B cell (primary cell): ENCODE results near the gene EMILIN3. TPM values are rescaled to one million over a fixed set of nuclear protein-coding genes. Genes with fewer than 3 reads are reported as not detected.

Experiments
- ATAC-seq: fragments of 200-7000 bp; cut with Tn5 transposase; one replicate; pipeline ENCODE4 v1.10.0; 2021; ENCODE audit warnings: low read depth, mild to moderate bottlenecking, moderate number of reproducible peaks, moderate library complexity
- CTCF ChIA-PET: fragments of 350-600 bp; sonication (Branson Sonifier 250); formaldehyde crosslinking; loops from one replicate; lab custom pipeline; 2021; ENCODE audit warnings: antibody characterized with exemption, inconsistent platforms; lab: Charles Lee
- POLR2A ChIA-PET: fragments of 350-600 bp; sonication (Branson Sonifier 250); formaldehyde crosslinking; loops from one replicate; lab custom pipeline; 2021; ENCODE audit warnings: antibody characterized with exemption; lab: Charles Lee
- DNase-seq: peaks from one replicate; pipeline ENCODE4 v3.0.0; 2013
- H2AFZ ChIP-seq: 2 replicates; pipeline ENCODE4 v1.6.1; 2012; ENCODE audit warnings: mild to moderate bottlenecking, low read depth, low read length; ENCODE audit not compliant: insufficient read depth, poor library complexity, severe bottlenecking
- H3K27ac ChIP-seq, 2 donors: 1 replicate in 1 of 2; 2 replicates in 1 of 2; pipeline ENCODE4 v1.5.1; 2012 to 2013; ENCODE audit warnings: low read length in 2 of 2, mild to moderate bottlenecking in 2 of 2, moderate library complexity in 1 of 2
- H3K27me3 ChIP-seq, 4 experiments: fragments of 200-600 bp in 1 of 4; sonication (generic) in 1 of 4; replicated peaks in 1 of 4; 1 replicate in 2 of 4; 2 replicates in 2 of 4; pipeline versions ENCODE4 v1.6.1 to v1.7.0; 2013 to 2016; ENCODE audit warnings: low read length in 3 of 4, mild to moderate bottlenecking in 2 of 4, mixed read lengths in 1 of 4, moderate library complexity in 1 of 4; ENCODE audit not compliant: insufficient read depth in 4 of 4, control insufficient read depth in 3 of 4; ENCODE audit errors: control extremely low read depth in 1 of 4
- H3K36me3 ChIP-seq, 2 experiments: replicated peaks in 1 of 2; 1 replicate in 1 of 2; 2 replicates in 1 of 2; pipeline versions ENCODE4 v1.6.1 to v1.7.1; 2013; ENCODE audit warnings: low read length in 1 of 2; ENCODE audit not compliant: insufficient read depth in 2 of 2, control insufficient read depth in 1 of 2; ENCODE audit errors: control extremely low read depth in 1 of 2, extremely low read depth in 1 of 2
- H3K4me1 ChIP-seq, 2 donors: fragments of 200-600 bp in 1 of 2; sonication (generic) in 1 of 2; 1 replicate in 1 of 2; 2 replicates in 1 of 2; pipeline versions ENCODE4 v1.5.1 to v1.6.1; 2013 to 2017; ENCODE audit warnings: low read length in 2 of 2; ENCODE audit not compliant: control insufficient read depth in 2 of 2, insufficient read depth in 2 of 2
- H3K4me2 ChIP-seq: replicated peaks from 2 replicates; pipeline ENCODE3; 2012; ENCODE audit warnings: mild to moderate bottlenecking, low read depth, low read length; ENCODE audit not compliant: poor library complexity, severe bottlenecking
- H3K4me3 ChIP-seq, 5 experiments: fragments of 200-600 bp in 1 of 5; sonication (generic) in 1 of 5; 1 replicate in 3 of 5; 2 replicates in 2 of 5; pipeline versions ENCODE4 v1.5.1 to v1.7.0; 2011 to 2016; ENCODE audit warnings: low read length in 4 of 5, mild to moderate bottlenecking in 4 of 5, low read depth in 2 of 5, control low read depth in 1 of 5, moderate library complexity in 1 of 5; ENCODE audit not compliant: insufficient read depth in 1 of 5; ENCODE audit errors: control extremely low read depth in 1 of 5, extremely low read depth in 1 of 5
- H3K79me2 ChIP-seq: fragments of 200-600 bp; sonication (generic); one replicate; pipeline ENCODE4 v1.6.0; 2016; ENCODE audit warnings: low read length; ENCODE audit not compliant: control insufficient read depth, insufficient read depth
- H3K9ac ChIP-seq: fragments of 200-600 bp; sonication (generic); 2 replicates; pipeline ENCODE4 v1.6.1; 2017; ENCODE audit warnings: mild to moderate bottlenecking, low read length, moderate library complexity
- H3K9me3 ChIP-seq, 3 donors: one replicate each; pipeline versions ENCODE4 v1.6.1 to v1.7.1; 2013; ENCODE audit warnings: low read length in 2 of 3; ENCODE audit not compliant: control insufficient read depth in 2 of 3, insufficient read depth in 1 of 3; ENCODE audit errors: control extremely low read depth in 1 of 3
- H4K20me1 ChIP-seq: 2 replicates; pipeline ENCODE4 v1.6.0; 2012; ENCODE audit warnings: mild to moderate bottlenecking, low read length; ENCODE audit not compliant: insufficient read depth, control insufficient read depth, poor library complexity, severe bottlenecking
- H3K27ac Mint-ChIP-seq: one replicate; pipeline ENCODE4 v1.8.0; 2021; ENCODE audit warnings: mixed read lengths
- H3K27me3 Mint-ChIP-seq: one replicate; pipeline ENCODE4 v1.8.0; 2021; ENCODE audit warnings: mixed read lengths
- H3K4me1 Mint-ChIP-seq: one replicate; pipeline ENCODE4 v1.8.0; 2021; ENCODE audit warnings: mixed read lengths
- H3K4me3 Mint-ChIP-seq: one replicate; pipeline ENCODE4 v1.8.0; 2021; ENCODE audit warnings: mixed read lengths
- H3K9me3 Mint-ChIP-seq: one replicate; pipeline ENCODE4 v1.8.0; 2022; ENCODE audit warnings: mixed read lengths; ENCODE audit not compliant: insufficient read depth
- CTCF ChIP-seq: fragments of 200-600 bp; IDR thresholded peaks from one replicate; pipeline ENCODE4 v1.8.0; 2022; ENCODE audit warnings: antibody characterized with exemption, mild to moderate bottlenecking
- EZH2 ChIP-seq: IDR thresholded peaks from 2 replicates; pipeline ENCODE4 v1.6.1; 2012; ENCODE audit warnings: borderline replicate concordance, low read depth, mild to moderate bottlenecking, moderate library complexity, low read length; ENCODE audit not compliant: insufficient read depth, poor library complexity, severe bottlenecking
- WGBS: methylation state at CpG from one replicate; pipeline ENCODE4 v1.1.5; 2013; ENCODE audit warnings: missing lambda C conversion rate; ENCODE audit not compliant: insufficient coverage; 5-methylcytosine and 5-hydroxymethylcytosine counted together
- intact Hi-C: fragments of 100-400 bp; cut with micrococcal nuclease; formaldehyde crosslinking; loops from one replicate; pipeline ENCODE4 v1.10.0; 2022
- polyA plus RNA-seq: library from polyadenylated mRNA; depleted of rRNA; stranded (reverse); fragments of >200 nt; gene quantifications from 2 replicates; pipeline ENCODE4 v1.2.3, GENCODE V29; 2012
- total RNA-seq, 2 donors: library from RNA; stranded (reverse); fragments of 120-200 nt in 1 of 2; gene quantifications; 1 replicate in 1 of 2; 2 replicates in 1 of 2; pipeline versions ENCODE4 v1.2.3 to v1.2.4, GENCODE V29; 2013 to 2022

EMILIN3 gene
- total and polyA plus RNA-seq, 2 donors (not counting 1 experiment from before 2014, with no cell fraction given): not detected

GRCh38 chr20:41369673-41370072 is 3.1 kb upstream of the EMILIN3 start:
- H2AFZ ChIP-seq: no peak overlapping the region
- no peak overlapping the region for H3K4me3 ChIP-seq
- H4K20me1 ChIP-seq: no peaks in the 10 kb centered on the region
- H3K79me2 ChIP-seq: no peaks in the 10 kb centered on the region
- TF ChIP-seq CTCF (no peak), EZH2 (no peak)
- Mint-ChIP-seq H3K4me1 (peaks cover 6% of the 10 kb centered on the region), H3K9me3 (peaks cover 5% of the 10 kb centered on the region), H3K4me3 (no peak overlapping the region), H3K27me3 (peaks cover 65% of the 10 kb centered on the region), H3K27ac (no peak overlapping the region)
- WGBS: 29% methylated on average over 1 of the region's 2 CpGs
- H3K27ac ChIP-seq: no peak overlapping the region
- CTCF ChIA-PET: no interaction called here
- no peak for ATAC-seq
- peaks cover 0 to 35% (median 5%) of the 10 kb centered on the region in 3 donors for H3K9me3 ChIP-seq
- H3K27me3 ChIP-seq: peaks cover 0 to 17% (median 9%) of the 10 kb centered on the region in 4 experiments
- no peaks in the 10 kb centered on the region for H3K36me3 ChIP-seq
- H3K4me2 ChIP-seq: no peak overlapping the region
- intact Hi-C loops: no loop called here
- no peak for DNase-seq
- POLR2A ChIA-PET: no interaction called here
- H3K9ac ChIP-seq: no peak overlapping the region
- no peaks in the 10 kb centered on the region for H3K4me1 ChIP-seq

DNA sequence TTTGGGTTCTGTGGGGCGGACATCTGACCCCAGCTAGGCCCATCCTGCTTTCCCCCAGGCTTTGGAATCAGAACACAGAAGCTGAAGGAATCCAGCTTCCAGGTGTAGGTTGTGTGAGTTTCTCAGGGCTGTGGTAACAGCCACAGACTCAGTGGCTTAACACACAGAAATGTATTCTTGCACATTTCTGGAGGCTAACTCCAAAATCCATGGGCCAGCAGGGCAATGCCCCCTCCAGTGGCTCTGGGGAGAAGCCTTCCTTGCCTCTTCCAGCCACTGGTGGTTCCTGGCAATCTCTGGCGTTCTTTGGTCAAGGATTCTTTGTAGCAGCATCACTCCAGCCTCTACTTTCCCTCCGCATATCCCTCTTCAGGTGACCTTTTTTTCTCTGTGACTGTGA is 1.3 kb upstream of the EMILIN3 start:
- no peak overlapping the region for H3K4me3 Mint-ChIP-seq

More for the DNA sequence above, 1.3 kb upstream of the EMILIN3 start:
- DNase-seq (no peak), ATAC-seq (no peak)
- no peaks in the 10 kb centered on the region for H3K79me2 ChIP-seq
- no peaks in the 10 kb centered on the region for H4K20me1 ChIP-seq
- peaks cover 0 to 19% (median 9%) of the 10 kb centered on the region in 4 experiments for H3K27me3 ChIP-seq
- CTCF ChIA-PET: no interaction called here
- H3K36me3 ChIP-seq: no peaks in the 10 kb centered on the region
- H3K27me3 Mint-ChIP-seq: peaks cover 51% of the 10 kb centered on the region
- no peak overlapping the region for H3K9ac ChIP-seq
- H3K27ac Mint-ChIP-seq: no peak overlapping the region
- POLR2A ChIA-PET: no interaction called here
- TF ChIP-seq CTCF (no peak), EZH2 (no peak)
- peaks cover 6% of the 10 kb centered on the region for H3K4me1 Mint-ChIP-seq
- no peak overlapping the region for H2AFZ ChIP-seq
- intact Hi-C loops: no loop called here
- H3K27ac ChIP-seq: no peak overlapping the region
- H3K9me3 Mint-ChIP-seq: peaks cover 5% of the 10 kb centered on the region
- 76% methylated on average over 3 of the region's 3 CpGs for WGBS
- peaks cover 0 to 32% (median 5%) of the 10 kb centered on the region in 3 donors for H3K9me3 ChIP-seq
- H3K4me2 ChIP-seq: no peak overlapping the region
- no peak overlapping the region for H3K4me3 ChIP-seq
- H3K4me1 ChIP-seq: no peaks in the 10 kb centered on the region
